SU-DHL-6 (cell line): Measurements from ENCODE around the gene AFAP1L1.

Source experiments
- H2AFZ ChIP-seq: fragments of 200-600 bp; sonication (generic); 2 replicates; pipeline ENCODE4 v1.6.1; 2014; ENCODE audit warnings: low read depth, mild to moderate bottlenecking, moderate library complexity, mixed read lengths, antibody characterized with exemption, low read length; ENCODE audit not compliant: severe bottlenecking
- H3F3A ChIP-seq: fragments of 200-600 bp; shearing (Covaris generic); 2 replicates; pipeline ENCODE4 v1.6.0; 2016; ENCODE audit warnings: antibody characterized with exemption, mild to moderate bottlenecking; ENCODE audit not compliant: insufficient read depth
- H3K27ac ChIP-seq: fragments of 200-600 bp; sonication (generic); 2 replicates; pipeline ENCODE4 v1.5.1; 2016; ENCODE audit warnings: low read depth, mild to moderate bottlenecking, low read length, moderate library complexity, mixed read lengths
- H3K27me3 ChIP-seq: fragments of 200-600 bp; sonication (generic), shearing (Covaris generic); 2 replicates; pipeline ENCODE4 v1.6.0; 2014; ENCODE audit warnings: mild to moderate bottlenecking, low read length
- H3K36me3 ChIP-seq: fragments of 200-600 bp; sonication (generic); 2 replicates; pipeline ENCODE4 v1.6.1; 2014; ENCODE audit warnings: mild to moderate bottlenecking, low read length, mixed read lengths
- H3K4me2 ChIP-seq: fragments of 300-600, 200-600 bp; shearing (Covaris generic), sonication (generic); 2 replicates; pipeline ENCODE4 v1.6.0; 2014; ENCODE audit warnings: low read length, low read depth, mild to moderate bottlenecking; ENCODE audit not compliant: poor library complexity, severe bottlenecking
- H3K4me3 ChIP-seq: fragments of 200-600 bp; sonication (generic); 2 replicates; pipeline ENCODE4 v1.5.1; 2014; ENCODE audit warnings: antibody characterized with exemption, low read length, mild to moderate bottlenecking, mixed read lengths; ENCODE audit not compliant: insufficient read depth, poor library complexity, severe bottlenecking
- H3K79me2 ChIP-seq: fragments of 200-600 bp; sonication (generic); 2 replicates; pipeline ENCODE4 v1.6.1; 2014; ENCODE audit warnings: mild to moderate bottlenecking, low read length, moderate library complexity; ENCODE audit not compliant: insufficient read depth
- H3K9ac ChIP-seq: fragments of 200-600 bp; sonication (generic); 2 replicates; pipeline ENCODE4 v1.7.0; 2014; ENCODE audit warnings: mild to moderate bottlenecking, low read length
- H3K9me2 ChIP-seq: fragments of 200-600 bp; sonication (generic); replicated peaks from 2 replicates; pipeline ENCODE4 v1.6.1; 2014; ENCODE audit warnings: low read length; ENCODE audit not compliant: insufficient read depth
- H3K9me3 ChIP-seq: fragments of 200-600 bp; sonication (generic); 2 replicates; pipeline ENCODE4 v1.6.1; 2014; ENCODE audit warnings: low read length, mixed read lengths; ENCODE audit not compliant: insufficient read depth
- H4K20me1 ChIP-seq: fragments of 200-600 bp; sonication (generic); 2 replicates; pipeline ENCODE4 v1.6.1; 2014; ENCODE audit warnings: low read depth, mild to moderate bottlenecking, antibody characterized with exemption, low read length, moderate library complexity, mixed read lengths
- CTCF ChIP-seq: fragments of 200-600 bp; sonication (generic); IDR thresholded peaks from one replicate; pipeline ENCODE4 v1.5.1; 2017; ENCODE audit warnings: antibody characterized with exemption, mild to moderate bottlenecking, low read length, moderate library complexity; ENCODE audit not compliant: insufficient read depth, poor library complexity, severe bottlenecking
- EZH2phosphoT487 ChIP-seq: fragments of 200-600 bp; sonication (generic), shearing (Covaris generic); conservative IDR thresholded peaks from 2 replicates; pipeline ENCODE4 v1.6.1; 2018; ENCODE audit warnings: mild to moderate bottlenecking, antibody characterized with exemption, low read length, moderate library complexity, mixed read lengths

AFAP1L1 gene

GRCh38 chr5:149235841-149236240 lies 35.8 kb upstream of the AFAP1L1 start:
- no peaks in the 10 kb centered on the region for H3K36me3 ChIP-seq
- H3K27ac ChIP-seq = no peak overlapping the region
- H2AFZ ChIP-seq = no peak overlapping the region
- no peaks in the 10 kb centered on the region for H3K79me2 ChIP-seq
- H3K9me2 ChIP-seq = no peaks in the 10 kb centered on the region
- H3K9ac ChIP-seq = no peak overlapping the region
- H4K20me1 ChIP-seq = no peaks in the 10 kb centered on the region
- no peaks in the 10 kb centered on the region for H3F3A ChIP-seq
- H3K9me3 ChIP-seq = no peaks in the 10 kb centered on the region
- no peak overlapping the region for H3K4me2 ChIP-seq
- TF ChIP-seq EZH2phosphoT487 (no peak), CTCF (no peak)
- H3K4me3 ChIP-seq = no peak overlapping the region
- H3K27me3 ChIP-seq = no peaks in the 10 kb centered on the region

DNA sequence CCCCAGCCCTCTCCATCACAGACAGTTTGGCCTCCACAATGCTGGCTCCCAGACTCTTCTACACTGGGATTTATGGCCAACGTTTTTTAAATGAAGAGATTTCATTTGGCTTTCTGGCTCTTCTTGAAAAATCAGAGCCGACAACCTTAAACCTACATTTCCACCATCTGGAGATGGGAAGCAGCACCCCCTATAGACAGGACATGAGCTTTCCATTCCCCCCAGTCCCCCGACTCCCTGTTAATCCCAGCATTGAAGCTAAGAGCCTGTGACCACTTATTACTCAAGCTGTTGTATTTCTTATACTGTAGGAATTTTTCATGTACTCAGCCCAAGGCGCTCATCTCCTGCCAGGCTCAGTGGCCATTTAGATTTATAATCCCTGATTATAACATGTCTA lies 34.0 kb upstream of the AFAP1L1 start:
- H3K36me3 ChIP-seq = no peaks in the 10 kb centered on the region
- H4K20me1 ChIP-seq = no peaks in the 10 kb centered on the region
- H3F3A ChIP-seq = no peaks in the 10 kb centered on the region
- TF ChIP-seq EZH2phosphoT487 = no peak
- no peak for TF ChIP-seq CTCF
- H3K4me2 ChIP-seq = no peak overlapping the region
- H3K4me3 ChIP-seq = no peak overlapping the region
- H2AFZ ChIP-seq = no peak overlapping the region
- H3K27ac ChIP-seq = no peak overlapping the region
- no peaks in the 10 kb centered on the region for H3K27me3 ChIP-seq
- H3K9me2 ChIP-seq = no peaks in the 10 kb centered on the region
- H3K79me2 ChIP-seq = no peaks in the 10 kb centered on the region
- no peak overlapping the region for H3K9ac ChIP-seq
- H3K9me3 ChIP-seq = no peaks in the 10 kb centered on the region

GRCh38 chr5:149238540-149238939 lies 33.1 kb upstream of the AFAP1L1 start:
- H3F3A ChIP-seq = no peaks in the 10 kb centered on the region
- no peaks in the 10 kb centered on the region for H3K27me3 ChIP-seq
- no peak overlapping the region for H3K27ac ChIP-seq
- H3K36me3 ChIP-seq = no peaks in the 10 kb centered on the region
- H3K4me3 ChIP-seq = no peak overlapping the region
- H3K9me3 ChIP-seq = no peaks in the 10 kb centered on the region
- no peak overlapping the region for H3K9ac ChIP-seq
- TF ChIP-seq CTCF = no peak
- TF ChIP-seq EZH2phosphoT487 = no peak
- H3K4me2 ChIP-seq = no peak overlapping the region
- H3K79me2 ChIP-seq = no peaks in the 10 kb centered on the region
- H3K9me2 ChIP-seq = no peaks in the 10 kb centered on the region
- no peaks in the 10 kb centered on the region for H4K20me1 ChIP-seq
- no peak overlapping the region for H2AFZ ChIP-seq

GRCh38 chr5:149239917-149240316 lies 31.7 kb upstream of the AFAP1L1 start:
- no peaks in the 10 kb centered on the region for H3K36me3 ChIP-seq
- no peak overlapping the region for H3K27ac ChIP-seq
- H3K79me2 ChIP-seq = no peaks in the 10 kb centered on the region

More at GRCh38 chr5:149239917-149240316, 31.7 kb upstream of the AFAP1L1 start:
- H3K4me2 ChIP-seq = no peak overlapping the region
- no peak overlapping the region for H3K9ac ChIP-seq
- no peaks in the 10 kb centered on the region for H3K27me3 ChIP-seq
- no peaks in the 10 kb centered on the region for H3F3A ChIP-seq
- H3K4me3 ChIP-seq = no peak overlapping the region
- H2AFZ ChIP-seq = no peak overlapping the region
- TF ChIP-seq EZH2phosphoT487 (no peak), CTCF (no peak)
- H3K9me2 ChIP-seq = no peaks in the 10 kb centered on the region
- H3K9me3 ChIP-seq = no peaks in the 10 kb centered on the region
- no peaks in the 10 kb centered on the region for H4K20me1 ChIP-seq
